A673 (cell line): Measurements from ENCODE around the gene SLC38A8.

Experiments used
- EZH2 ChIP-seq: fragments of 200-600 bp; sonication (generic); IDR thresholded peaks from 2 replicates; pipeline ENCODE4 v1.6.1; 2017; ENCODE audit warnings: borderline replicate concordance, low read depth, mild to moderate bottlenecking, mixed read lengths, antibody characterized with exemption, low read length; ENCODE audit not compliant: poor library complexity, severe bottlenecking
- TF ChIP-seq, protein P1 (sequence below): fragments of 300-800, 200-600 bp; sonication (generic); conservative IDR thresholded peaks from 2 replicates; pipeline ENCODE4 v1.5.1; 2017; ENCODE audit warnings: low read depth, mild to moderate bottlenecking, antibody characterized with exemption, low read length, moderate library complexity, mixed read lengths

DNA sequence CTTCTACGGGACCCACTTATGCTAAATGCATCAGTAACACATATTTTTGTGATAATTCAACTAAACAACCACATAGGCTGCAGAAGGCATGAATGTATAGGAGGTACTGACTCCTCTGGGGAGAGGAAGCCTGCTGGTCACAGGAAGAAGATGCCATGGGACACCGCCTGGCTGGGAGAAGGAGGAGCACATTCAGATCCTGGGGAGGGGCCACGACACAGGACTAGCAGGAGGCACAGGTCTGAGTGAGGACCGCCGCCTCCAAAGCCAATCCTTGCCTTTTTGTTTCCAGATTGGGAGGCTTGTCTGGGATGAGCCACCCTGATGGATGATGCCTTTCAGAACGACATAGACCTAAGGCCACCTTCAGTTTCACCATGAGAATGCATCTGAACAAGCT, 39.5 kb upstream of the SLC38A8 start:
- TF ChIP-seq, protein P1, sequence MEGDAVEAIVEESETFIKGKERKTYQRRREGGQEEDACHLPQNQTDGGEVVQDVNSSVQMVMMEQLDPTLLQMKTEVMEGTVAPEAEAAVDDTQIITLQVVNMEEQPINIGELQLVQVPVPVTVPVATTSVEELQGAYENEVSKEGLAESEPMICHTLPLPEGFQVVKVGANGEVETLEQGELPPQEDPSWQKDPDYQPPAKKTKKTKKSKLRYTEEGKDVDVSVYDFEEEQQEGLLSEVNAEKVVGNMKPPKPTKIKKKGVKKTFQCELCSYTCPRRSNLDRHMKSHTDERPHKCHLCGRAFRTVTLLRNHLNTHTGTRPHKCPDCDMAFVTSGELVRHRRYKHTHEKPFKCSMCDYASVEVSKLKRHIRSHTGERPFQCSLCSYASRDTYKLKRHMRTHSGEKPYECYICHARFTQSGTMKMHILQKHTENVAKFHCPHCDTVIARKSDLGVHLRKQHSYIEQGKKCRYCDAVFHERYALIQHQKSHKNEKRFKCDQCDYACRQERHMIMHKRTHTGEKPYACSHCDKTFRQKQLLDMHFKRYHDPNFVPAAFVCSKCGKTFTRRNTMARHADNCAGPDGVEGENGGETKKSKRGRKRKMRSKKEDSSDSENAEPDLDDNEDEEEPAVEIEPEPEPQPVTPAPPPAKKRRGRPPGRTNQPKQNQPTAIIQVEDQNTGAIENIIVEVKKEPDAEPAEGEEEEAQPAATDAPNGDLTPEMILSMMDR: no peak
- TF ChIP-seq EZH2: no peak
